Muscle layer of colon (tissue), 2 donors: ENCODE measurements around the gene SPEF2.
"Not testable (repeated sequence)": the region's sequence is repeated elsewhere in the genome, so short reads cannot be mapped to it uniquely, and the experiment has no call there.

Source experiments
- H3K27ac ChIP-seq: one replicate; pipeline ENCODE4 v1.7.0; 2013; ENCODE audit warnings: low read depth, mild to moderate bottlenecking, low read length, moderate library complexity
- H3K27me3 ChIP-seq, 2 donors: one replicate each; pipeline ENCODE4 v1.7.0; 2013; ENCODE audit warnings: low read length in 2 of 2, mild to moderate bottlenecking in 2 of 2; ENCODE audit not compliant: insufficient read depth in 2 of 2, control insufficient read depth in 1 of 2
- H3K36me3 ChIP-seq: one replicate; pipeline ENCODE4 v1.7.0; 2013; ENCODE audit warnings: mild to moderate bottlenecking, low read length; ENCODE audit not compliant: insufficient read depth
- H3K4me1 ChIP-seq: one replicate; pipeline ENCODE4 v1.7.0; 2013; ENCODE audit warnings: mild to moderate bottlenecking, low read length; ENCODE audit not compliant: insufficient read depth
- H3K4me3 ChIP-seq, 2 donors: one replicate each; pipeline ENCODE4 v1.7.0; 2013; ENCODE audit warnings: low read length in 2 of 2, low read depth in 1 of 2, mild to moderate bottlenecking in 1 of 2, moderate library complexity in 1 of 2
- H3K9ac ChIP-seq: one replicate; pipeline ENCODE4 v1.7.0; 2013; ENCODE audit warnings: low read length
- H3K9me3 ChIP-seq: one replicate; pipeline ENCODE4 v1.7.0; 2013; ENCODE audit warnings: mild to moderate bottlenecking, low read length
- donor health status: abdominal sarcoma.
- donor health status: Adenocarcinoma of cecum.

The SPEF2 gene

GRCh38 chr5:35659556-35659955 lies 41.9 kb downstream of the SPEF2 start:
- H3K9me3 ChIP-seq, result no peaks in the 10 kb centered on the region
- no peaks in the 10 kb centered on the region for H3K4me1 ChIP-seq
- no peak overlapping the region for H3K9ac ChIP-seq
- H3K27ac ChIP-seq, result no peak overlapping the region
- no peaks in the 10 kb centered on the region for H3K27me3 ChIP-seq
- H3K36me3 ChIP-seq, result no peaks in the 10 kb centered on the region
- no peak overlapping the region for H3K4me3 ChIP-seq

GRCh38 chr5:35660451-35660850 lies 42.8 kb downstream of the SPEF2 start:
- H3K9ac ChIP-seq, result no peak overlapping the region
- H3K36me3 ChIP-seq, result no peaks in the 10 kb centered on the region
- no peak overlapping the region for H3K27ac ChIP-seq

GRCh38 chr5:35664584-35664983 lies 46.9 kb downstream of the SPEF2 start:
- H3K4me1 ChIP-seq, result no peaks in the 10 kb centered on the region
- no peak overlapping the region for H3K27ac ChIP-seq
- no peak overlapping the region for H3K9ac ChIP-seq
- H3K27me3 ChIP-seq, result no peaks in the 10 kb centered on the region
- H3K9me3 ChIP-seq, result no peaks in the 10 kb centered on the region
- no peaks in the 10 kb centered on the region for H3K36me3 ChIP-seq
- no peak overlapping the region for H3K4me3 ChIP-seq

More at GRCh38 chr5:35660451-35660850, 42.8 kb downstream of the SPEF2 start:
- Histone ChIP-seq H3K27me3 (no peaks in the 10 kb centered on the region), H3K9me3 (no peaks in the 10 kb centered on the region), H3K4me3 (no peak overlapping the region), H3K4me1 (no peaks in the 10 kb centered on the region)

- H3K4me1 ChIP-seq, result no peaks in the 10 kb centered on the region
- H3K36me3 ChIP-seq, result no peaks in the 10 kb centered on the region
- H3K27ac ChIP-seq, result no peak overlapping the region
- no peaks in the 10 kb centered on the region for H3K9me3 ChIP-seq
- H3K4me3 ChIP-seq, result no peak overlapping the region
- H3K9ac ChIP-seq, result no peak overlapping the region
- no peaks in the 10 kb centered on the region for H3K27me3 ChIP-seq
Measured at GRCh38 chr5:35665096-35665495, 47.4 kb downstream of the SPEF2 start.

- Histone ChIP-seq H3K9ac (no peak overlapping the region), H3K4me3 (no peak overlapping the region), H3K9me3 (no peaks in the 10 kb centered on the region), H3K27me3 (no peaks in the 10 kb centered on the region), H3K36me3 (no peaks in the 10 kb centered on the region), H3K4me1 (peaks cover 4% of the 10 kb centered on the region), H3K27ac (no peak overlapping the region)
Measured at GRCh38 chr5:35668319-35668718, 50.7 kb downstream of the SPEF2 start.

GRCh38 chr5:35668794-35669193 lies 51.1 kb downstream of the SPEF2 start:
- Histone ChIP-seq H3K4me1 (peaks cover 4% of the 10 kb centered on the region), H3K4me3 (no peak overlapping the region), H3K36me3 (no peaks in the 10 kb centered on the region), H3K27me3 (no peaks in the 10 kb centered on the region), H3K9ac (no peak overlapping the region), H3K27ac (no peak overlapping the region), H3K9me3 (no peaks in the 10 kb centered on the region)

- peaks cover 4% of the 10 kb centered on the region for H3K4me1 ChIP-seq
- no peak overlapping the region for H3K4me3 ChIP-seq
- H3K27ac ChIP-seq, result no peak overlapping the region
- no peaks in the 10 kb centered on the region for H3K27me3 ChIP-seq
- H3K9me3 ChIP-seq, result no peaks in the 10 kb centered on the region
- no peaks in the 10 kb centered on the region for H3K36me3 ChIP-seq
- no peak overlapping the region for H3K9ac ChIP-seq
Measured at GRCh38 chr5:35671541-35672295, 54.1 kb downstream of the SPEF2 start.

GRCh38 chr5:35672296-35672655 lies 54.6 kb downstream of the SPEF2 start:
- not testable (repeated sequence) for H3K9ac ChIP-seq, H3K9me3 ChIP-seq, H3K4me3 ChIP-seq, H3K36me3 ChIP-seq, H3K4me1 ChIP-seq, H3K27ac ChIP-seq, H3K27me3 ChIP-seq

GRCh38 chr5:35672995-35673394 lies 55.3 kb downstream of the SPEF2 start:
- H3K9ac ChIP-seq, result no peak overlapping the region
- H3K36me3 ChIP-seq, result no peaks in the 10 kb centered on the region
- no peak overlapping the region for H3K27ac ChIP-seq
- H3K27me3 ChIP-seq, result no peaks in the 10 kb centered on the region
- H3K4me3 ChIP-seq, result no peak overlapping the region
- peaks cover 4% of the 10 kb centered on the region for H3K4me1 ChIP-seq
- H3K9me3 ChIP-seq, result no peaks in the 10 kb centered on the region

- Histone ChIP-seq H3K9me3 (no peaks in the 10 kb centered on the region), H3K27ac (no peak overlapping the region), H3K4me3 (no peak overlapping the region), H3K36me3 (no peaks in the 10 kb centered on the region), H3K27me3 (no peaks in the 10 kb centered on the region), H3K4me1 (peaks cover 4% of the 10 kb centered on the region), H3K9ac (no peak overlapping the region)
Measured at GRCh38 chr5:35674049-35674448, 56.4 kb downstream of the SPEF2 start.

- H3K9ac ChIP-seq, result no peak overlapping the region
Measured at GRCh38 chr5:35675392-35675791, 57.7 kb downstream of the SPEF2 start.

GRCh38 chr5:35677878-35678277 lies 60.2 kb downstream of the SPEF2 start:
- Histone ChIP-seq H3K9me3 (no peaks in the 10 kb centered on the region), H3K27me3 (no peaks in the 10 kb centered on the region), H3K27ac (no peak overlapping the region), H3K36me3 (no peaks in the 10 kb centered on the region), H3K9ac (no peak overlapping the region), H3K4me3 (no peak overlapping the region), H3K4me1 (peaks cover 4% of the 10 kb centered on the region)

More at GRCh38 chr5:35675392-35675791, 57.7 kb downstream of the SPEF2 start:
- no peaks in the 10 kb centered on the region for H3K9me3 ChIP-seq
- H3K27ac ChIP-seq, result no peak overlapping the region
- no peak overlapping the region for H3K4me3 ChIP-seq
- H3K27me3 ChIP-seq, result no peaks in the 10 kb centered on the region
- no peaks in the 10 kb centered on the region for H3K36me3 ChIP-seq
- H3K4me1 ChIP-seq, result peaks cover 4% of the 10 kb centered on the region
